Erythroblast (primary cell): ENCODE data around the gene CDCP2.

ENCODE experiments used
- GATA1 ChIP-seq: IDR thresholded peaks from 2 replicates; pipeline ENCODE4 v1.6.1; 2011; ENCODE audit warnings: low read depth, mild to moderate bottlenecking, control low read depth, low read length, moderate library complexity
- POLR2A ChIP-seq: IDR thresholded peaks from 2 replicates; pipeline ENCODE4 v1.6.1; 2011; ENCODE audit warnings: mild to moderate bottlenecking, low read length

GRCh38 chr1:54167422-54168139 lies 14.8 kb upstream of the CDCP2 start:
- TF ChIP-seq POLR2A (no peak), GATA1 (no peak)
